22Rv1 (cell line): Measurements from ENCODE around the gene SLIT1.
A peak's percentile ranks its signal among the peaks of the same experiment; 100 is the strongest.

ENCODE experiments used
- H3K27ac ChIP-seq: fragments of 450-650 bp; 2 replicates; pipeline ENCODE4 v1.5.1; 2017
- CTCF ChIP-seq: fragments of 450-650 bp; IDR thresholded peaks from 2 replicates; pipeline ENCODE4 v1.5.1; 2017; ENCODE audit warnings: mild to moderate bottlenecking
- ZFX ChIP-seq: fragments of 450-650 bp; IDR thresholded peaks from 2 replicates; pipeline ENCODE4 v1.6.1; 2017; ENCODE audit warnings: antibody characterized with exemption, borderline replicate concordance

Gene SLIT1

GRCh38 chr10:97001183-97001991 lies 184.4 kb downstream of the SLIT1 start:
- no peak overlapping the region for H3K27ac ChIP-seq
- no peak for TF ChIP-seq ZFX
- no peak for TF ChIP-seq CTCF

GRCh38 chr10:97000487-97001182 lies 185.1 kb downstream of the SLIT1 start:
- TF ChIP-seq ZFX, result no peak
- TF ChIP-seq CTCF, result 0 out of 2 replicates have a peak, but pooled peaks have one; percentile 7
- H3K27ac ChIP-seq, result no peak overlapping the region

GRCh38 chr10:96999987-97000386 lies 185.8 kb downstream of the SLIT1 start:
- no peak overlapping the region for H3K27ac ChIP-seq
- no peak for TF ChIP-seq ZFX
- TF ChIP-seq CTCF, result no peak

GRCh38 chr10:96999337-96999736 lies 186.4 kb downstream of the SLIT1 start:
- no peak for TF ChIP-seq ZFX
- no peak for TF ChIP-seq CTCF
- H3K27ac ChIP-seq, result no peak overlapping the region

GRCh38 chr10:96998329-96998888 lies 187.3 kb downstream of the SLIT1 start:
- no peak overlapping the region for H3K27ac ChIP-seq
- no peak for TF ChIP-seq ZFX
- TF ChIP-seq CTCF, result no peak

GRCh38 chr10:96996275-96996965 lies 189.3 kb downstream of the SLIT1 start:
- TF ChIP-seq CTCF (no peak), ZFX (no peak)

More at GRCh38 chr10:96996275-96996965, 189.3 kb downstream of the SLIT1 start:
- no peak overlapping the region for H3K27ac ChIP-seq
